SU-DHL-6 (cell line): Measurements from ENCODE around the gene ARPP21.

ENCODE experiments used
- H2AFZ ChIP-seq: fragments of 200-600 bp; sonication (generic); 2 replicates; pipeline ENCODE4 v1.6.1; 2014; ENCODE audit warnings: low read depth, mild to moderate bottlenecking, moderate library complexity, mixed read lengths, antibody characterized with exemption, low read length; ENCODE audit not compliant: severe bottlenecking
- H3F3A ChIP-seq: fragments of 200-600 bp; shearing (Covaris generic); 2 replicates; pipeline ENCODE4 v1.6.0; 2016; ENCODE audit warnings: antibody characterized with exemption, mild to moderate bottlenecking; ENCODE audit not compliant: insufficient read depth
- H3K27ac ChIP-seq: fragments of 200-600 bp; sonication (generic); 2 replicates; pipeline ENCODE4 v1.5.1; 2016; ENCODE audit warnings: low read depth, mild to moderate bottlenecking, low read length, moderate library complexity, mixed read lengths
- H3K27me3 ChIP-seq: fragments of 200-600 bp; sonication (generic), shearing (Covaris generic); 2 replicates; pipeline ENCODE4 v1.6.0; 2014; ENCODE audit warnings: mild to moderate bottlenecking, low read length
- H3K36me3 ChIP-seq: fragments of 200-600 bp; sonication (generic); 2 replicates; pipeline ENCODE4 v1.6.1; 2014; ENCODE audit warnings: mild to moderate bottlenecking, low read length, mixed read lengths
- H3K4me2 ChIP-seq: fragments of 300-600, 200-600 bp; shearing (Covaris generic), sonication (generic); 2 replicates; pipeline ENCODE4 v1.6.0; 2014; ENCODE audit warnings: low read length, low read depth, mild to moderate bottlenecking; ENCODE audit not compliant: poor library complexity, severe bottlenecking
- H3K4me3 ChIP-seq: fragments of 200-600 bp; sonication (generic); 2 replicates; pipeline ENCODE4 v1.5.1; 2014; ENCODE audit warnings: antibody characterized with exemption, low read length, mild to moderate bottlenecking, mixed read lengths; ENCODE audit not compliant: insufficient read depth, poor library complexity, severe bottlenecking
- H3K79me2 ChIP-seq: fragments of 200-600 bp; sonication (generic); 2 replicates; pipeline ENCODE4 v1.6.1; 2014; ENCODE audit warnings: mild to moderate bottlenecking, low read length, moderate library complexity; ENCODE audit not compliant: insufficient read depth
- H3K9ac ChIP-seq: fragments of 200-600 bp; sonication (generic); 2 replicates; pipeline ENCODE4 v1.7.0; 2014; ENCODE audit warnings: mild to moderate bottlenecking, low read length
- H3K9me2 ChIP-seq: fragments of 200-600 bp; sonication (generic); replicated peaks from 2 replicates; pipeline ENCODE4 v1.6.1; 2014; ENCODE audit warnings: low read length; ENCODE audit not compliant: insufficient read depth
- H3K9me3 ChIP-seq: fragments of 200-600 bp; sonication (generic); 2 replicates; pipeline ENCODE4 v1.6.1; 2014; ENCODE audit warnings: low read length, mixed read lengths; ENCODE audit not compliant: insufficient read depth
- H4K20me1 ChIP-seq: fragments of 200-600 bp; sonication (generic); 2 replicates; pipeline ENCODE4 v1.6.1; 2014; ENCODE audit warnings: low read depth, mild to moderate bottlenecking, antibody characterized with exemption, low read length, moderate library complexity, mixed read lengths
- EZH2phosphoT487 ChIP-seq: fragments of 200-600 bp; sonication (generic), shearing (Covaris generic); conservative IDR thresholded peaks from 2 replicates; pipeline ENCODE4 v1.6.1; 2018; ENCODE audit warnings: mild to moderate bottlenecking, antibody characterized with exemption, low read length, moderate library complexity, mixed read lengths
- TF ChIP-seq, protein P1 (sequence below): fragments of 200-600 bp; sonication (generic); IDR thresholded peaks from one replicate; pipeline ENCODE4 v1.5.1; 2017; ENCODE audit warnings: antibody characterized with exemption, mild to moderate bottlenecking, low read length, moderate library complexity; ENCODE audit not compliant: insufficient read depth, poor library complexity, severe bottlenecking

ARPP21 gene

DNA sequence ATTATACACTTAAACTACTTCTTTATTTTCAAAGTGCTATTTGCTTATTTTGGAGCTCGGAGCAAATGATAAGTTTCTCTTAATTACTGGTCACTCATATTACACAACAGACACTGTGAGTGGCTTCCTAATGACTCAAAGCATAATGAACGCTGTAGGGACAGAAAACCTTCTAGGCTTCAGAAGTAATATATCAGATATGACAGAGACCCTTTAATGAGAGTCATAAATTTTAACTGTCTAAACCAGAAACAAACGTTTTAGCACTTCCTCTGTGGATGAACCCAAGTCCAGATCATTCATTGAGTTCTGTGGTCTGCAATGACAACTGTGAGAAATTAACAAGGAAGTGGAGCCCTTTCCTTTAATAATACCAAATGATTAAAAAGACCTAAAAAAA lies 66.6 kb downstream of the ARPP21 start:
- Histone ChIP-seq H3K79me2 (no peaks in the 10 kb centered on the region), H3K4me3 (no peak overlapping the region), H3K4me2 (no peak overlapping the region), H3K9ac (no peak overlapping the region), H3K27ac (no peak overlapping the region), H2AFZ (no peak overlapping the region), H3K9me2 (no peaks in the 10 kb centered on the region), H3K27me3 (no peaks in the 10 kb centered on the region), H3F3A (no peaks in the 10 kb centered on the region), H3K9me3 (no peaks in the 10 kb centered on the region), H3K36me3 (peaks cover 8% of the 10 kb centered on the region; the same call in 1 of the 2 replicates), H4K20me1 (no peaks in the 10 kb centered on the region)
- TF ChIP-seq, protein P1, sequence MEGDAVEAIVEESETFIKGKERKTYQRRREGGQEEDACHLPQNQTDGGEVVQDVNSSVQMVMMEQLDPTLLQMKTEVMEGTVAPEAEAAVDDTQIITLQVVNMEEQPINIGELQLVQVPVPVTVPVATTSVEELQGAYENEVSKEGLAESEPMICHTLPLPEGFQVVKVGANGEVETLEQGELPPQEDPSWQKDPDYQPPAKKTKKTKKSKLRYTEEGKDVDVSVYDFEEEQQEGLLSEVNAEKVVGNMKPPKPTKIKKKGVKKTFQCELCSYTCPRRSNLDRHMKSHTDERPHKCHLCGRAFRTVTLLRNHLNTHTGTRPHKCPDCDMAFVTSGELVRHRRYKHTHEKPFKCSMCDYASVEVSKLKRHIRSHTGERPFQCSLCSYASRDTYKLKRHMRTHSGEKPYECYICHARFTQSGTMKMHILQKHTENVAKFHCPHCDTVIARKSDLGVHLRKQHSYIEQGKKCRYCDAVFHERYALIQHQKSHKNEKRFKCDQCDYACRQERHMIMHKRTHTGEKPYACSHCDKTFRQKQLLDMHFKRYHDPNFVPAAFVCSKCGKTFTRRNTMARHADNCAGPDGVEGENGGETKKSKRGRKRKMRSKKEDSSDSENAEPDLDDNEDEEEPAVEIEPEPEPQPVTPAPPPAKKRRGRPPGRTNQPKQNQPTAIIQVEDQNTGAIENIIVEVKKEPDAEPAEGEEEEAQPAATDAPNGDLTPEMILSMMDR: no peak
- no peak for TF ChIP-seq EZH2phosphoT487

DNA sequence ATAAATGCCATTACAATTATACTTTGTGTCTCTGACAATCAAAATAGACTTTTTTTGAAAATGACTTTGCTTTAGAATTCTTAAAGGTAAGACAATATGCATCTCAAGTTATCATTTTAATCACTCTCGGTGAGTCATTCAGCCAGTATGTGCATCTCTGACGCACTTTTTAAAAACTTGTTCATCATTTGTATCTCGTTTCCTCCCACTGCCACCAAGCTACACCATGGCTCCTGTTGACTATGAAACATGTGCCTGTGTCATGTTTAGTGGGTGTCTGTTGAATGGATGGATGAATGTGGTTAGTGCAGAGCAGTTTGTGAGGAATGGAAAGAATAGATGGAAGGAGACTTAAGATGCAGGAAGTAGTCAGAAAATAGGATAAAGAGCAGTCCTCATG lies 68.6 kb downstream of the ARPP21 start:
- Histone ChIP-seq H3K4me2 (no peak overlapping the region), H2AFZ (no peak overlapping the region), H3K9me3 (no peaks in the 10 kb centered on the region), H3K9me2 (no peaks in the 10 kb centered on the region), H3F3A (no peaks in the 10 kb centered on the region), H3K9ac (no peak overlapping the region), H3K27me3 (no peaks in the 10 kb centered on the region), H3K27ac (no peak overlapping the region), H3K36me3 (0 out of 2 replicates have a peak, but pooled peaks cover 2% of the 10 kb centered on the region), H3K79me2 (no peaks in the 10 kb centered on the region), H4K20me1 (no peaks in the 10 kb centered on the region), H3K4me3 (no peak overlapping the region)
- TF ChIP-seq EZH2phosphoT487: no peak
- TF ChIP-seq, protein P1: no peak

DNA sequence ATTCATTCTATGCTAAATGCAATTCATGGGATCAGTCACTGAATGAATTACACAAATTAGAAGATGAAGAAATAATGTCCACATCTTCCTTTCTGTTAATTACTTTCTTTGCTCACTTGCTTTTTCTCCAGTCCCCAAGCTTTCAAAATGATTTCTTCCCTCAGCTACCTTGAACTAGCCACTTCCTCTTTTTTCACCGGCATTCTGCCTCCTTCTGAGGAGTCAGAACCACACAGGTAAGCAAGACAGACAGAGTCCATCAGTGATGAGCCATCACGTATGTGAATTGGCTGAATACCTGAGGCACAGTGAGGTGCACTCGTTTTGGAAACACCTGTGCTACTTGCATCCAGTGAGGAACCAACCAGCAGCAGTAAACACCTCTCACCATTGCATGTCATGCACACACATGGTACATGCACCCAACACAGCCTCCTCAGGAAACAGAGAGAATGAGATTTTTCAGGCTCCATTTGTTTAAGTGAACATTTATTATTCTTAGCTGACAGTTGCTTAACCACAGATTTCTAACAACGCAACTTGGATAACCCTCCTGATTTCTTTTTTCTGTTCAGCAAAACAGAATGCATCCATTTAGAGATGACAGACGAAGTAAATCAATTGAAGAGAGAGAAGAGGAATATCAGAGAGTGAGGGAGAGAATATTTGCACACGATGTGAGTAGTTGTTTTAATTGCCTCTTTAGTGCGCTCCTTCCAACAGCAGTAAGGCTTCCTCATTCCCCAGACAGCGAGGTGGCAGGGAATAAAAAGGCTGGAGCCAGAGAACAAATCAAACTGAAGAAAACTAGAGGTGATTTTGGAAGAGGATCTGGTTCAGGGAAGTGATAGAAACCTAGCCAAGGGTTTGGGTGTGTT lies 69.3 kb downstream of the ARPP21 start:
- 0 out of 2 replicates have a peak, but pooled peaks cover 2% of the 10 kb centered on the region for H3K36me3 ChIP-seq
- H3K9me3 ChIP-seq: no peaks in the 10 kb centered on the region
- no peak for TF ChIP-seq EZH2phosphoT487
- TF ChIP-seq, protein P1: no peak
- H3K79me2 ChIP-seq: no peaks in the 10 kb centered on the region
- H3K4me2 ChIP-seq: no peak overlapping the region
- H3K4me3 ChIP-seq: no peak overlapping the region
- no peaks in the 10 kb centered on the region for H3K27me3 ChIP-seq
- no peaks in the 10 kb centered on the region for H3F3A ChIP-seq
- no peaks in the 10 kb centered on the region for H3K9me2 ChIP-seq
- H3K9ac ChIP-seq: no peak overlapping the region
- H4K20me1 ChIP-seq: no peaks in the 10 kb centered on the region
- H2AFZ ChIP-seq: no peak overlapping the region
- no peak overlapping the region for H3K27ac ChIP-seq
